GM12864 (cell line): ENCODE measurements around the gene SSBP3.

ENCODE experiments used
- DNase-seq: peaks from one replicate; pipeline ENCODE4 v3.0.0-alpha.2; 2011; ENCODE audit warnings: low read depth
- H3K4me3 ChIP-seq: 2 replicates; pipeline ENCODE4 v1.5.1; 2011; ENCODE audit warnings: mild to moderate bottlenecking, low read depth, low read length, control low read depth
- TF ChIP-seq, protein P1 (sequence below): IDR thresholded peaks from 2 replicates; pipeline ENCODE4 v1.5.1; 2011; ENCODE audit warnings: low read depth, mild to moderate bottlenecking, moderate library complexity, low read length, control low read depth, inconsistent platforms; ENCODE audit errors: missing control alignments

Gene SSBP3

DNA sequence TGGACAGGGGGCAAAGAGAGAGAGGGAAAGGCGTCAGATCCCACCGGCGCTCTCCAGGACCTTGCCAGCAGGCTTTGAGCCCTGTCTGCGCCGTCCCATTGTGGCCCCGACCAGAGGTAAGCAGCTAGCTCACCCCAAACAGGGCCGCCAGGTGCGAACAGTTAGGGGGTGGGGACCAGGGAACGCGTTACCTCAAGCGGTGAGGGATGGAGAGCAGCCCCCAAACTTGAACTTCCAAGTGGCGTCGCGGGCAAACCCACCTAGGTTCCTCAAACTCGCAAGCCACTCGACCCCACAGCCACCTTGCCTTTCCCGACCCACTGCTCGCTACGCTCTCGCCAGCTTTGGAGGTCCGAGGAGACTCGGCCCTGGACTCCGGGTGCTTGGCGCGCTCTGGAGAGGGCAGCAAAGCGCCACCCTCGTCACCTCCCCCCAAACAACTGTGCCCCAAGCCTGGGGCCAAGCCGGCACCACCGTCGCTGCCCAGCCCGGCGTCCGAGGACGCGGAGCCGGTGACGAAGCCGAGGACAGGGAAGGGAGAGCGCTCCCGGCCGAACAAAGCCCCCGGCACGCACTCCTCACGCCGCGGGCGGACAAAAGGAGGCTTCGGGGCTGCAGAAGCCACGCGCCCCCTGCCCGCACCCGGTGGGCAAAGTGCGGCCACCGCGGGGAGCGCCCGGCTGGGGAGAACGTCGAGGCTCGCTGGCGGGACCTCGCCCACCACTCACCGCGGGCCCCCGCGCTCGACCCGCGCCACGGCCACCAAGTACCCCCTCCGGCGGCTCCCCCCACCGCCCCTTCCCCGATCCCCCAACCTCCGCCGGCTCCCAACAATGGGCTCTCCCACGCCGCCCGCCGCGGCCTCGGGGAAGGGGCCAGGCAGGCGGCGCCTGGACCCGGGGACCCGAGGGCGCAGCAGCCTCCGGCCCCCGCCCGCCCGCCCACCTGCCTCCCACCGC lies 976 bp downstream of the SSBP3 start:
- no peak for DNase-seq
- H3K4me3 ChIP-seq, result peak overlapping the region; percentile 83
- TF ChIP-seq, protein P1, sequence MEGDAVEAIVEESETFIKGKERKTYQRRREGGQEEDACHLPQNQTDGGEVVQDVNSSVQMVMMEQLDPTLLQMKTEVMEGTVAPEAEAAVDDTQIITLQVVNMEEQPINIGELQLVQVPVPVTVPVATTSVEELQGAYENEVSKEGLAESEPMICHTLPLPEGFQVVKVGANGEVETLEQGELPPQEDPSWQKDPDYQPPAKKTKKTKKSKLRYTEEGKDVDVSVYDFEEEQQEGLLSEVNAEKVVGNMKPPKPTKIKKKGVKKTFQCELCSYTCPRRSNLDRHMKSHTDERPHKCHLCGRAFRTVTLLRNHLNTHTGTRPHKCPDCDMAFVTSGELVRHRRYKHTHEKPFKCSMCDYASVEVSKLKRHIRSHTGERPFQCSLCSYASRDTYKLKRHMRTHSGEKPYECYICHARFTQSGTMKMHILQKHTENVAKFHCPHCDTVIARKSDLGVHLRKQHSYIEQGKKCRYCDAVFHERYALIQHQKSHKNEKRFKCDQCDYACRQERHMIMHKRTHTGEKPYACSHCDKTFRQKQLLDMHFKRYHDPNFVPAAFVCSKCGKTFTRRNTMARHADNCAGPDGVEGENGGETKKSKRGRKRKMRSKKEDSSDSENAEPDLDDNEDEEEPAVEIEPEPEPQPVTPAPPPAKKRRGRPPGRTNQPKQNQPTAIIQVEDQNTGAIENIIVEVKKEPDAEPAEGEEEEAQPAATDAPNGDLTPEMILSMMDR, result no peak

- TF ChIP-seq, protein P1, result no peak
- no peak for DNase-seq
- peak overlapping the region; percentile 0; the same call in 1 of the 2 replicates for H3K4me3 ChIP-seq
These were observed 1.9 kb downstream of the SSBP3 start for GRCh38 chr1:54404263-54404662.

DNA sequence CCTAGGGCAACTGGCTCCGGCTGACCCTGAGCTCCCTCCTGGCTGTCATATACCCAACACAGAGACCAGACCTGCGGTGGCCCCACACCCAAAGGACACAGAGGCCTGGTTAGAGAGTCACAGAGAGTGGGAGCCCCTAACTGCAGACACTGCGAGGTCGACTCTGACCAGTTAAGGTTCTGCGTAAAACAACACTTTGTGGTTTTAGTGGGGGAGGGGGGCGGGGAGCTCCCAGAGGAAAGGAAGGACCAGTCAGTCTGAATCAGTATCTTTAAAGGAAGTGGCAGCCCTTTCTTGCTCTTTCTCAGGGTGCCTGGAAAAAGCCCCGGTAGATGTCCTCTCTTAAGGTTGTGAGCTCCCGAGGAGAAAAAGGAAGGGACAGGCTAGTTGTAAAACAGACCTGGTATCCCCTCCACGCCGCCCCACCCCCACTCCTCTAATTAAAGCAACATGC lies 2.4 kb downstream of the SSBP3 start:
- H3K4me3 ChIP-seq, result no peak overlapping the region; the same call in 1 of the 2 replicates
- DNase-seq, result no peak
- TF ChIP-seq, protein P1, result no peak

- TF ChIP-seq, protein P1, result no peak
- no peak overlapping the region for H3K4me3 ChIP-seq
- no peak for DNase-seq
These were observed 2.8 kb downstream of the SSBP3 start for GRCh38 chr1:54403405-54403804.

GRCh38 chr1:54402896-54403295 lies 3.3 kb downstream of the SSBP3 start:
- TF ChIP-seq, protein P1, result no peak
- H3K4me3 ChIP-seq, result no peak overlapping the region
- DNase-seq, result no peak

- TF ChIP-seq, protein P1, result no peak
- H3K4me3 ChIP-seq, result no peak overlapping the region
- DNase-seq, result no peak
These were observed 4.4 kb downstream of the SSBP3 start for GRCh38 chr1:54401799-54402198.

DNA sequence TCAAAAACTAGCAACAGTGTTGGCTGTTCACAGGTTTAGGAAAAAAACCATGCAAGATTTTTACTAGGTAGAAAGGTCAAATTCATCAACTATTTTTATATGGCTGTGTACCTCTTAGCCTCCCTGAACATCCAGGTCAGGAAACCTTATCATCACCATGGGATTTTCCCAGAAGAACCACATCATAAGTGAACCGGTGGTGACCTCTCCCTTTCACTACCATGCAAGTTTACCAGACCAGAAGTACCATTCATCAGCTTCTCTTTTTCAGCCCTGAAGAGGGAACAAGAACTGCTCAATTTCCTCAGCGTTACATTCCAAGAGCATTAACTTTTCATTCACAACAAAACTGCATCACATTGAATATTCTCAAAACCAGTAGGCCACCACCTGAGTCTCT lies 5.9 kb downstream of the SSBP3 start:
- TF ChIP-seq, protein P1, result no peak
- DNase-seq, result no peak
- H3K4me3 ChIP-seq, result no peak overlapping the region
